ENCODE results near the gene MRPS22.

DNA sequence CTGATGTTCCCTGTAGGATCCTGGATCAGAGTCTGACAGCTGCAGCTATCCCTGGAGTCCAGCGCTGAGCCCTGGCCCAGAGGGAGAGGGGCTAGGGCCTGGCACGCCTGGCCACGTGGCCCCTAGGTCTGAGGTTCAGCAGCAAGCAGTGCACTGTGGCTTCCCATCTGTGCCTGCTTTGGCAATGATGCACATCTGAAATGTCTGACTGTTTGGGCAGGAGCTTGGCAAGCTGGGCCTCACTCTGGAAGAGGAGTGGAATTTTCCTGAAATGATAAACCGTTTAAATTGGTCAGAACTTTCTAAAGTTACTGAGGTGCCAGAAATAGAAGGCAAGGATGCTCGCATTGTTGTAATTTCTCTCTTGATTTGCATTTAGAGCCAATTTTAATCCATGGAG, 48.8 kb upstream of the MRPS22 start:
- TF ChIP-seq CBX5 (IDR thresholded peaks at IDR 0.05; ENCODE audit: borderline replicate concordance, low read depth): no peak
- TF ChIP-seq, protein P1, sequence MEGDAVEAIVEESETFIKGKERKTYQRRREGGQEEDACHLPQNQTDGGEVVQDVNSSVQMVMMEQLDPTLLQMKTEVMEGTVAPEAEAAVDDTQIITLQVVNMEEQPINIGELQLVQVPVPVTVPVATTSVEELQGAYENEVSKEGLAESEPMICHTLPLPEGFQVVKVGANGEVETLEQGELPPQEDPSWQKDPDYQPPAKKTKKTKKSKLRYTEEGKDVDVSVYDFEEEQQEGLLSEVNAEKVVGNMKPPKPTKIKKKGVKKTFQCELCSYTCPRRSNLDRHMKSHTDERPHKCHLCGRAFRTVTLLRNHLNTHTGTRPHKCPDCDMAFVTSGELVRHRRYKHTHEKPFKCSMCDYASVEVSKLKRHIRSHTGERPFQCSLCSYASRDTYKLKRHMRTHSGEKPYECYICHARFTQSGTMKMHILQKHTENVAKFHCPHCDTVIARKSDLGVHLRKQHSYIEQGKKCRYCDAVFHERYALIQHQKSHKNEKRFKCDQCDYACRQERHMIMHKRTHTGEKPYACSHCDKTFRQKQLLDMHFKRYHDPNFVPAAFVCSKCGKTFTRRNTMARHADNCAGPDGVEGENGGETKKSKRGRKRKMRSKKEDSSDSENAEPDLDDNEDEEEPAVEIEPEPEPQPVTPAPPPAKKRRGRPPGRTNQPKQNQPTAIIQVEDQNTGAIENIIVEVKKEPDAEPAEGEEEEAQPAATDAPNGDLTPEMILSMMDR (IDR thresholded peaks at IDR 0.05 in 2 of 3, conservative IDR thresholded peaks at IDR 0.05 in 1 of 3; ENCODE audit: insufficient read depth in 2 of 3, low read depth in 1 of 3, low read length in 3 of 3): no peak
- TF ChIP-seq, protein P2, sequence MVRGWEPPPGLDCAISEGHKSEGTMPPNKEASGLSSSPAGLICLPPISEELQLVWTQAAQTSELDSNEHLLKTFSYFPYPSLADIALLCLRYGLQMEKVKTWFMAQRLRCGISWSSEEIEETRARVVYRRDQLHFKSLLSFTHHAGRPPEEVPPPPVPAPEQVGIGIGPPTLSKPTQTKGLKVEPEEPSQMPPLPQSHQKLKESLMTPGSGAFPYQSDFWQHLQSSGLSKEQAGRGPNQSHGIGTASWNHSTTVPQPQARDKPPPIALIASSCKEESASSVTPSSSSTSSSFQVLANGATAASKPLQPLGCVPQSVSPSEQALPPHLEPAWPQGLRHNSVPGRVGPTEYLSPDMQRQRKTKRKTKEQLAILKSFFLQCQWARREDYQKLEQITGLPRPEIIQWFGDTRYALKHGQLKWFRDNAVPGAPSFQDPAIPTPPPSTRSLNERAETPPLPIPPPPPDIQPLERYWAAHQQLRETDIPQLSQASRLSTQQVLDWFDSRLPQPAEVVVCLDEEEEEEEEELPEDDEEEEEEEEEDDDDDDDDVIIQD (CRISPR knock-in tag; IDR thresholded peaks at IDR 0.05): no peak
- no peak for TF ChIP-seq NFIC (IDR thresholded peaks at IDR 0.05)
- no peak for TF ChIP-seq YY1 (IDR thresholded peaks at IDR 0.05; ENCODE audit: borderline replicate concordance in 1 of 3, control insufficient read depth in 1 of 3, extremely low read depth in 1 of 3, insufficient read depth in 3 of 3, insufficient read length in 1 of 3, insufficient replicate concordance in 2 of 3, low read depth in 1 of 3, low read length in 2 of 3)
- no peak for TF ChIP-seq EZH2 (IDR thresholded peaks at IDR 0.05; ENCODE audit: borderline replicate concordance, low read depth, low read length)
- TF ChIP-seq POLR2A (conservative IDR thresholded peaks at IDR 0.05): no peak
- TF ChIP-seq CTBP1 (IDR thresholded peaks at IDR 0.05; ENCODE audit: borderline replicate concordance): no peak
- TF ChIP-seq MAZ (CRISPR knock-in tag; conservative IDR thresholded peaks at IDR 0.05 in 1 of 2, IDR thresholded peaks at IDR 0.05 in 1 of 2): no peak
- TF ChIP-seq SMAD1 (IDR thresholded peaks at IDR 0.05; ENCODE audit: low read depth, low read length, partially characterized antibody): no peak
